Ecto neural progenitor cell (in vitro differentiated cells): Measurements from ENCODE around the gene RPS16.

Experiments used
- DNase-seq: peaks from one replicate; pipeline ENCODE4 v3.0.0-alpha.2; 2018; ENCODE audit warnings: low spot score

The RPS16 gene

DNA sequence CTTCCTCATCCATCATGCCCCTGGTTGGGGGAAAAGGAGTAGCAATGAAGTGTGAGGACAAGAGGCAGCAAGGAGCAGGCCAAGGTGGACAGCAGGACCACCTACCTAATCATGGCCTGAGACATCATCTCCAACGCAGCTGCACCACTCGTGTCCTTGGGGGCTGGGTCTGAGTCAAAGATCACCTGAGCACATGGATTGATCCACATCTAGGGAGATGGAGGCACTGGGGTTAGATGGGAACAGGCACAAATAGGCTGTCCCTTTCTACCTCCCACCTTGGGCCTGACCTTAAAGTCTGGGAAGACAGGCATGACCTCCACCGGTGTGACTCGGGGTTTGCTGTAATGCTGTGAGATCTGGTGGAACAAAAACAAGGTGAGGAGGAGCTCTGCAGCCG is 47.1 kb downstream of the RPS16 start:
- no peak for DNase-seq

DNA sequence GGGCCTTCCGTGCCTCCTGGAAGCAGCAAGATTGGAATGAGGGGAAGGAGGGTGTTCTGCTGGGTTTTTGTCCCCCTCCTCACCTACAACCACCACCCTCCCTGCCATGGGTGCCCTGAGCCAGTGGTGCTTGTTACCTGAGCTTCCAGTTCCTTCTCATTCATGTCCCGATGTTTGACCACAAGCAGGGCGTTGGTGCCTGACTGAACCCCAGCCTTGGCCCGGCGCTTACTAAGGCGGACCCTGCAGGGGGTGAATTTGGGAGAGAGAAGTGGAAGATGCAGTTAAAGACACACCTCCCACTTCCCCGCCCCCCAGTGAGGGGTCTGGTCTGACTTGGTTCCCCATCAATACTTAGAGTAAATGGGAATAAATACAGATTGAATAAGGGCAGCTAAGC is 49.2 kb downstream of the RPS16 start:
- no peak for DNase-seq

DNA sequence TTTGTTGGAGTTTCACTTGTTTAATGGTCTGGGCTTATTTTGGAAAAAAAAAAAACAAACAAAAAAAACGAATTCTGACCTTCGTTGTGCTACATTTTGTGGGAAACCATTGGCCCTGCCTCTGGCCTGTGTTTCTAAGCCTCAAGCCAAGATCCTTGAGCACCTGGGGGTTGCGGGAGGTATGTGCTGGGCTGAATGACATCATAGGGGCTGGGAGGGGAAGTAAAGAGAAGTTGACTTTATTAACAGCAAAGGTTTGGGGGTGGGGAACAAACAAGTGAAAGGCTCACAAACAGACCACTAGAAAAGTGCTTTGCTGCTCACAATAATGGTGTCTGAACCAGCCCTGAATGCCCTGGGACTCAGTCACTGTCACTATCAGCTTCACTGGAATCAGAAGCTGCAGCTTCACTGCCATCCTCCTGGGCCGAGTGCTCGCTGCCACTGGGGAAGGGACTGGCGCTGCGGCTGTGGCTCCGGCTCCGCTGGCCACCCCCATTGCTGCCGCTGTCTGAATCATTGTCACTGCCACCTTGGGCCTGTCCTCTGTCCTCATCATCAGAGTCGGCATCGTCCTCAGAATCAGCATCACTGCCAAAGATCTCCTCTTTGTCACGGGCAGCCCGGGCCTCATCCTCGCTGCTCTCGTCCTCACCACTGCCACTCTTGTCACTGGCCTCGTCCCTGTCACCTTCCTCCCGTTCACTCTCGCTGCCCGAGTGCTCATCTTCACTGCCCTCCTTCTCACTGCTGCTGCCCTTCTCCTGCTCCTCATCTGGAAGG is 49.9 kb downstream of the RPS16 start:
- no peak for DNase-seq

DNA sequence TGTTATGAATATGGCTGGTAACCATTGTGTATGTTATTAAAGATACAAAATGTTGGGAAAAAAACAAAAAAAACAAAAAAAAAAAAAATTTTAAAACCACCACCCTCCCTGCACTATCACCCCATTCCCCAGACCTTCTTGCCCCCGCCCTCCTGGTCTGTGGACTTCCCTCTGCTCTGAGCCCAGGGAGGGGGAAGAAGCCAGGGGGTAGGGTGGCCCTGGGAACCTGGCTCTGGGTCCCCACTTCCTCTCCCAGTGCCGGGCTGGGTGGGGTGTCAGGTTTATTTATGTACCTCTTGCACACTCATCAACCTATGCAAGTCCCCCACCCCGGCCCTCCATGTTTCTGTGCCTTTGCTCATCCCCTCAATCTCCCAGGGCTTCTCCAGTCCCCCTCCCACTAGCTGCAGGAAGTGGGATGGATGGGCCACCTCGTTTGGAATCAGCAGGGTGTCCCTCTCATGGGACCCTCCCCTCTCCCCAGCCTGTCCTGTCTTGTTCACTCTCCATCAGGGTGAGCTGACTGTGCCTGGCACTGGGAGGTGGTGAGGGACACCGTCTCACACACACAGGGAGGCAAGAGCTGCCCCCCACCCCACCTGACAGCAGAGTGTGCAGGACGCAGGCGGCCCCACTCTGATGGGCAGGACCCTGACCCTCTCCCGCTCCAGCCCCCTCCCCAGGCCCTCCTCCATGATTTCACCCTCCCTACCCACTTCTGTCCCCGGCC is 50.7 kb downstream of the RPS16 start:
- DNase-seq: no peak
